Hematopoietic multipotent progenitor cell treated with erythropoietin and hydrocortisone succinate and interleukin-3 and kit ligand, for 17 days (in vitro differentiated cells): ENCODE data around the gene MIEF1.

Experiments
- DNase-seq: peaks from one replicate; pipeline ENCODE4 v3.0.0-alpha.2; 2015; ENCODE audit warnings: low spot score

Gene MIEF1

GRCh38 chr22:39502109-39502788, at the start of gene MIEF1:
Gene MIEF1 (plus strand): TSS chr22:39502290. CDS start chr22:39511295, 9,005 bp downstream.
- DNase-seq, result peak; percentile 93

GRCh38 chr22:39452740-39453040, 49.4 kb upstream of the MIEF1 start:
- peak; percentile 92 for DNase-seq

GRCh38 chr22:39453765-39454378, 48.2 kb upstream of the MIEF1 start:
- no peak for DNase-seq

GRCh38 chr22:39454385-39454871, 47.7 kb upstream of the MIEF1 start:
- peak; percentile 94 for DNase-seq

- peak; percentile 29 for DNase-seq
Observed at GRCh38 chr22:39456522-39457197, 45.4 kb upstream of the MIEF1 start, which contains the start of gene MGAT3. Gene MGAT3 (plus strand): TSS chr22:39457012. CDS start chr22:39487348, 30,336 bp downstream.

GRCh38 chr22:39457198-39457555, 44.9 kb upstream of the MIEF1 start:
- no peak for DNase-seq

- DNase-seq, result no peak
Observed at GRCh38 chr22:39457556-39458443, 44.3 kb upstream of the MIEF1 start.

- no peak for DNase-seq
Observed at GRCh38 chr22:39458444-39459083, 43.5 kb upstream of the MIEF1 start.

GRCh38 chr22:39459681-39460080, 42.4 kb upstream of the MIEF1 start:
- no peak for DNase-seq

GRCh38 chr22:39462443-39463221, 39.5 kb upstream of the MIEF1 start:
- DNase-seq, result peak; percentile 56

- no peak for DNase-seq
Observed at GRCh38 chr22:39463277-39463676, 38.8 kb upstream of the MIEF1 start.

- no peak for DNase-seq
Observed at GRCh38 chr22:39463931-39464390, 38.1 kb upstream of the MIEF1 start.

- DNase-seq, result no peak
Observed at GRCh38 chr22:39466228-39467006, 35.7 kb upstream of the MIEF1 start.

GRCh38 chr22:39467390-39467895, 34.6 kb upstream of the MIEF1 start:
- no peak for DNase-seq

- DNase-seq, result no peak
Observed at GRCh38 chr22:39468487-39469325, 33.4 kb upstream of the MIEF1 start.

GRCh38 chr22:39469326-39469680, 32.8 kb upstream of the MIEF1 start:
- DNase-seq, result no peak

- DNase-seq, result no peak
Observed at GRCh38 chr22:39469681-39470450, 32.2 kb upstream of the MIEF1 start.
